Karpas-422 (cell line): ENCODE data around the gene SATL1. TPM values are rescaled to one million over a fixed set of nuclear protein-coding genes. Genes with fewer than 3 reads are reported as not detected.

Source experiments
- total RNA-seq: library from RNA; depleted of rRNA; stranded (reverse); fragments of >200 nt; shearing (Covaris generic); gene quantifications from 2 replicates; pipeline ENCODE4 v1.2.3, GENCODE V29; 2014; ENCODE audit warnings: low replicate concordance; rRNA removed

SATL1 gene
- total RNA-seq, 1 experiment from 2014 or later: 0.52 TPM

Other genes starting within 250 kb of the SATL1 start
- 5.3 and 15.0 TPM in 2 replicates for gene APOOL, start 239.9 kb downstream of the SATL1 start, total RNA-seq
- gene ZNF711, start 212 bp upstream of the SATL1 start, total RNA-seq: 15.2 and 28.3 TPM in 2 replicates
- gene POF1B, start 135.9 kb upstream of the SATL1 start, total RNA-seq: 14.4 and 16.9 TPM in 2 replicates